Thyroid gland (tissue), 4 donors: Measurements from ENCODE around the gene F10. TPM values are rescaled to one million over a fixed set of nuclear protein-coding genes. Genes with fewer than 3 reads are reported as not detected.

Experiments
- DNase-seq, 2 donors: peaks; one replicate each; pipeline ENCODE4 v3.0.0-alpha.2; 2019
- H3K27ac ChIP-seq, 3 donors: fragments of 200-600 bp; sonication (generic); 1 replicate in 2 of 3; 2 replicates in 1 of 3; pipeline ENCODE4 v1.5.1; 2016 to 2019; ENCODE audit warnings: mild to moderate bottlenecking in 1 of 3, moderate library complexity in 1 of 3
- H3K27me3 ChIP-seq: fragments of 200-600 bp; sonication (generic); one replicate; pipeline ENCODE4 v1.5.1; 2019
- H3K36me3 ChIP-seq, 2 donors: fragments of 200-600 bp; sonication (generic); one replicate each; pipeline ENCODE4 v1.5.1; 2016 to 2019
- H3K4me1 ChIP-seq, 2 donors: fragments of 200-600 bp; sonication (generic); one replicate each; pipeline ENCODE4 v1.5.1; 2017 to 2019
- H3K4me3 ChIP-seq, 3 donors: fragments of 200-600 bp; sonication (generic); replicated peaks in 1 of 3; 1 replicate in 2 of 3; 2 replicates in 1 of 3; pipeline ENCODE4 v1.5.1; 2016; ENCODE audit warnings: mild to moderate bottlenecking in 1 of 3
- H3K9me3 ChIP-seq: fragments of 200-600 bp; sonication (generic); one replicate; pipeline ENCODE4 v1.5.1; 2017
- POLR2A ChIP-seq, 2 donors: fragments of 450-650 bp; IDR thresholded peaks; one replicate each; pipeline ENCODE4 v1.6.1; 2017; ENCODE audit warnings: antibody characterized with exemption in 2 of 2, mild to moderate bottlenecking in 2 of 2, moderate library complexity in 1 of 2
- WGBS, 2 donors: methylation state at CpG; one replicate each; pipeline ENCODE4 v1.1.5; 2017; 5-methylcytosine and 5-hydroxymethylcytosine counted together
- intact Hi-C: fragments of 100-400 bp; cut with DNase I; formaldehyde crosslinking; loops from one replicate; pipeline ENCODE4 v1.15.1; 2023
- total RNA-seq, 4 donors: library from RNA; depleted of rRNA; stranded (reverse); fragments of >200 nt; gene quantifications; one replicate each; pipeline ENCODE4 v1.2.3, GENCODE V29; 2016
- TF ChIP-seq, protein P1 (sequence below), 6 experiments: fragments of 200-600 bp in 3 of 6; fragments of 450-650 bp in 3 of 6; sonication (generic) in 3 of 6; IDR thresholded peaks; one replicate each; pipeline ENCODE4 v1.5.1; 2016 to 2019; ENCODE audit warnings: antibody characterized with exemption in 6 of 6, mild to moderate bottlenecking in 2 of 6, inconsistent platforms in 1 of 6, moderate library complexity in 1 of 6

F10 gene
- total RNA-seq, 4 donors from 2014 or later = 4.0 to 19.9 (median 7.0) TPM

DNA sequence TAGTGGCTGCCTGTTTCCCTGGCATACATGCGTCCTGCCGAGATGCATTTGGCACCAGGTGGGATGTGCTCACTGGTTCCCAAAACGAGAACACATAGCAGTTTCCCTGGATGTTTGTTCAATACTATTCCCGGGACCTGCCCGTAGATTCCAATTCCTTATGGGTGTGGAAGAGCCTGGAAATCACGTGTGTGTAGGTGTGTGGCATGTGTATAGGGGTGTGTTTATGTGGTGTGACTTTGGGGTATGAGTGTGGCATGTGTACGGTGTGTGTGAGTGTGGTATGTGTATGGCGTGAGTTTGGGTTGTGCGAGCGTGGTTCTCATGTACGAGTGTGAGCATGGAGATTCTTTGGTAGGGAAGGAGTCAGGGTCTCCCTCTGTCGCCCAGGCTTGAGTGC lies 19.9 kb upstream of the F10 start:
- Histone ChIP-seq H3K27me3 (no peaks in the 10 kb centered on the region), H3K4me3 (no peak overlapping the region), H3K4me1 (no peaks in the 10 kb centered on the region), H3K27ac (no peak overlapping the region), H3K36me3 (no peaks in the 10 kb centered on the region), H3K9me3 (no peaks in the 10 kb centered on the region)
- intact Hi-C loops = no loop called here
- 86% methylated on average over 11 to 12 of the region's 12 CpGs for WGBS, 2 donors
- TF ChIP-seq, protein P1, sequence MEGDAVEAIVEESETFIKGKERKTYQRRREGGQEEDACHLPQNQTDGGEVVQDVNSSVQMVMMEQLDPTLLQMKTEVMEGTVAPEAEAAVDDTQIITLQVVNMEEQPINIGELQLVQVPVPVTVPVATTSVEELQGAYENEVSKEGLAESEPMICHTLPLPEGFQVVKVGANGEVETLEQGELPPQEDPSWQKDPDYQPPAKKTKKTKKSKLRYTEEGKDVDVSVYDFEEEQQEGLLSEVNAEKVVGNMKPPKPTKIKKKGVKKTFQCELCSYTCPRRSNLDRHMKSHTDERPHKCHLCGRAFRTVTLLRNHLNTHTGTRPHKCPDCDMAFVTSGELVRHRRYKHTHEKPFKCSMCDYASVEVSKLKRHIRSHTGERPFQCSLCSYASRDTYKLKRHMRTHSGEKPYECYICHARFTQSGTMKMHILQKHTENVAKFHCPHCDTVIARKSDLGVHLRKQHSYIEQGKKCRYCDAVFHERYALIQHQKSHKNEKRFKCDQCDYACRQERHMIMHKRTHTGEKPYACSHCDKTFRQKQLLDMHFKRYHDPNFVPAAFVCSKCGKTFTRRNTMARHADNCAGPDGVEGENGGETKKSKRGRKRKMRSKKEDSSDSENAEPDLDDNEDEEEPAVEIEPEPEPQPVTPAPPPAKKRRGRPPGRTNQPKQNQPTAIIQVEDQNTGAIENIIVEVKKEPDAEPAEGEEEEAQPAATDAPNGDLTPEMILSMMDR (IDR thresholded peaks at IDR 0.05) = no peak
- TF ChIP-seq POLR2A (IDR thresholded peaks at IDR 0.05) = no peak
- no peak for DNase-seq

DNA sequence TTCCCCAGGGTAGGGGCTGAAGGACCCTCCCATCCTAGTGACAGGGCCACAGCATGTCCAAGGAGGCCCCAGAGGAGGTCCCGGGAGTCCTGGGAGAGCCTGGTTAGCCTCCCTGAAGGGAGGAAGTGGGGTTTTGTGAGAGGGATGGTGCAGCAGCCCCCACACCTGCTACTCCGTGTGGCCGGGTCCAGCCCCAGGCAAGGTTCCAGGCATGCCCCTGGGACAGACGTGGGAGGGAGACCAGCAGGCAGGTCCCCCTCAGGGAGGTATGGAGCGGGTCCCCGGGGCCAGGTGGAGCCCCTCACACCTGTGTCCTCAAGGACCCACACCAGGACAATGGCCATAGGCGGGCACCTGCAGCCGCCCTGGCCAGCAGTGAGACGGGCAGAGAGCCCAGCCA lies 19.0 kb upstream of the F10 start:
- DNase-seq = no peak
- H3K36me3 ChIP-seq = no peaks in the 10 kb centered on the region
- no peaks in the 10 kb centered on the region for H3K27me3 ChIP-seq
- TF ChIP-seq, protein P1 (IDR thresholded peaks at IDR 0.05) = no peak
- no peak for TF ChIP-seq POLR2A (IDR thresholded peaks at IDR 0.05)
- intact Hi-C loops = no loop called here
- H3K4me1 ChIP-seq = no peaks in the 10 kb centered on the region
- no peak overlapping the region for H3K4me3 ChIP-seq
- H3K27ac ChIP-seq = no peak overlapping the region
- 82% methylated on average over 5 of the region's 9 CpGs; no CpG with 5 or more reads in 1 of the 2 donors for WGBS, 2 donors
- no peaks in the 10 kb centered on the region for H3K9me3 ChIP-seq

DNA sequence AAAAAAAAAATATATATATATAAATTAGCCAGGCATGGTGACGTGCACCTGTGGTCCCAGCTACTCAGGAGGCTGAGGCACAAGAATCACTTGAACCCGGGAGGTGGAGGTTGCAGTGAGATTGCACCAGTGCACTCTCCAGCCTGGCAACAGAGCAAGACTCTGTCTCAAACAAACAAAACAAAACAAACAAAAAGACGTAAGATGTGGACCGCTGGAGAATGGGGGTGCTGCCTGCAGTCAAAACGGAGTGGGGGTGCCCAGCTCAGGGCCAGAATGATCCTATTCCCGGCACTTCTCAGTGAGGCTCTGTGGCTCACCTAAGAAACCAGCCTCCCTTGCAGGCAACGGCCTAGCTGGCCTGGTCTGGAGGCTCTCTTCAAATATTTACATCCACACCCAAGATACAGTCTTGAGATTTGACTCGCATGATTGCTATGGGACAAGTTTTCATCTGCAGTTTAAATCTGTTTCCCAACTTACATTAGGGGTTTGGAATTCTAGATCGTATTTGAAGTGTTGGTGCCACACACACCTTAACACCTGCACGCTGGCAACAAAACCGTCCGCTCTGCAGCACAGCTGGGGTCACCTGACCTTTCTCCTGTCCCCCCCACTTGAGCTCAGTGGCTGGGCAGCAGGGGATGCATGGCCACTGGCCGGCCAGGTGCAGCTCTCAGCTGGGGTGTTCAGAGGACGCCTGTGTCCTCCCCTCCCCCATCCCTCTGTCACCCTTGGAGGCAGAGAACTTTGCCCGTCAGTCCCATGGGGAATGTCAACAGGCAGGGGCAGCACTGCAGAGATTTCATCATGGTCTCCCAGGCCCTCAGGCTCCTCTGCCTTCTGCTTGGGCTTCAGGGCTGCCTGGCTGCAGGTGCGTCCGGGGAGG lies 17.3 kb upstream of the F10 start, which contains the start of gene F7:
F7 (plus strand) TSS at position 760 of the 889 bp plus-strand sequence; CDS start at position 811, 51 bp downstream.
- peaks cover 0 to 6% of the 10 kb centered on the region in 2 donors for H3K4me1 ChIP-seq
- H3K4me3 ChIP-seq = no peak within 1 kb of the TSS
- H3K9me3 ChIP-seq = no peaks in the 10 kb centered on the region
- H3K27me3 ChIP-seq = peaks cover 9% of the 10 kb centered on the region
- WGBS, 2 donors = 44 to 59% methylated on average over 14 to 15 of the region's 17 CpGs
- intact Hi-C loops = no loop called here
- TF ChIP-seq, protein P1 (IDR thresholded peaks at IDR 0.05) = no peak
- no peak for TF ChIP-seq POLR2A (IDR thresholded peaks at IDR 0.05)
- DNase-seq = no peak
- H3K27ac ChIP-seq = no peak within 1 kb of the TSS
- H3K36me3 ChIP-seq = no peaks in the 10 kb centered on the region

DNA sequence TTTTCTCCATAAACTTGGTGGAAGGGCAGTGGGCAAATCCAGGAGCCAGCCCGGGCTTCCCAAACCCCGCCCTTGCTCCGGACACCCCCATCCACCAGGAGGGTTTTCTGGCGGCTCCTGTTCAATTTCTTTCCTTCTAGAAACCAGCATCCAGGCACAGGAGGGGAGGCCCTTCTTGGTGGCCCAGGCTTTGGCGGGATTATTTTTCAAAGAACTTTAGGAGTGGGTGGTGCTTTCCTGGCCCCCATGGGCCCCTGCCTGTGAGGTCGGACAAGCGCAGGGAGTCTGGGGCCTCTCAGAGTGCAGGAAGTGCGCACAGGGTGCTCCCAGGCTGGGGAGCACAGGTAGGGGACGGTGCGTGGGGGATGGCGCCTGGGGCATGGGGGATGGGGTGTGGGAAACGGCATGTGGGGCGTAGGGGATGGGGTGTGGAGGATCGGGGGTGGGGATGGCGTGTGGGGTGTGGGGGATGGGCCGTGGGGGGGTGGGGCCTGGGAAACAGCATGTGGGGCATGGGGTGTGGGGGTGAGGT lies 16.6 kb upstream of the F10 start:
- H3K9me3 ChIP-seq = no peaks in the 10 kb centered on the region
- H3K27ac ChIP-seq = no peak overlapping the region
- no peak for DNase-seq
- intact Hi-C loops = no loop called here
- peaks cover 4 to 13% of the 10 kb centered on the region in 2 donors for H3K4me1 ChIP-seq
- no peaks in the 10 kb centered on the region for H3K36me3 ChIP-seq
- WGBS, 2 donors = 50 to 67% methylated on average over 5 to 7 of the region's 16 CpGs
- TF ChIP-seq, protein P1 (IDR thresholded peaks at IDR 0.05) = no peak
- TF ChIP-seq POLR2A (IDR thresholded peaks at IDR 0.05) = no peak
- H3K4me3 ChIP-seq = no peak overlapping the region
- H3K27me3 ChIP-seq = peaks cover 17% of the 10 kb centered on the region
